Loucy (cell line): ENCODE data around the gene PIK3CB.

Experiments
- H2AFZ ChIP-seq: fragments of 200-600 bp; sonication (generic); 2 replicates; pipeline ENCODE4 v1.6.0; 2016; ENCODE audit warnings: antibody characterized with exemption, mild to moderate bottlenecking, low read length, moderate library complexity
- H3F3A ChIP-seq: fragments of 200-600 bp; 2 replicates; pipeline ENCODE4 v1.6.0; 2016; ENCODE audit warnings: antibody characterized with exemption, low read depth, mild to moderate bottlenecking
- H3K27me3 ChIP-seq: fragments of 200-600 bp; sonication (generic); 2 replicates; pipeline ENCODE4 v1.6.1; 2014; ENCODE audit warnings: low read length, mild to moderate bottlenecking; ENCODE audit not compliant: insufficient read depth, poor library complexity, severe bottlenecking
- H3K36me3 ChIP-seq: fragments of 200-600 bp; sonication (generic); 2 replicates; pipeline ENCODE4 v1.6.1; 2016; ENCODE audit warnings: low read length; ENCODE audit not compliant: insufficient read depth
- H3K4me1 ChIP-seq: fragments of 200-600 bp; sonication (generic); 2 replicates; pipeline ENCODE4 v1.5.1; 2014; ENCODE audit warnings: low read length, mild to moderate bottlenecking; ENCODE audit not compliant: insufficient read depth, poor library complexity, severe bottlenecking
- H3K4me2 ChIP-seq: fragments of 200-600 bp; sonication (generic); 2 replicates; pipeline ENCODE4 v1.6.0; 2014; ENCODE audit warnings: antibody characterized with exemption, low read length, low read depth, mild to moderate bottlenecking; ENCODE audit not compliant: poor library complexity, severe bottlenecking
- H3K4me3 ChIP-seq: fragments of 200-600 bp; sonication (generic); 2 replicates; pipeline ENCODE4 v1.5.1; 2014; ENCODE audit warnings: low read length, mild to moderate bottlenecking, mixed read lengths; ENCODE audit not compliant: poor library complexity, severe bottlenecking
- H3K79me2 ChIP-seq: fragments of 200-600 bp; sonication (generic); 2 replicates; pipeline ENCODE4 v1.6.1; 2014; ENCODE audit warnings: low read length; ENCODE audit not compliant: insufficient read depth
- H3K9ac ChIP-seq: fragments of 200-600 bp; sonication (generic); 2 replicates; pipeline ENCODE4 v1.6.0; 2014; ENCODE audit warnings: mild to moderate bottlenecking, low read depth, low read length, moderate library complexity; ENCODE audit not compliant: poor library complexity, severe bottlenecking
- H3K9me2 ChIP-seq: fragments of 200-600 bp; sonication (generic); replicated peaks from 2 replicates; pipeline ENCODE4 v1.6.1; 2016; ENCODE audit warnings: low read depth, low read length, mixed read lengths
- H3K9me3 ChIP-seq: fragments of 200-600 bp; sonication (generic); 2 replicates; pipeline ENCODE4 v1.6.1; 2014; ENCODE audit warnings: mild to moderate bottlenecking, antibody characterized with exemption, low read length, low read depth; ENCODE audit not compliant: insufficient read depth
- H4K20me1 ChIP-seq: fragments of 200-600 bp; sonication (generic); 2 replicates; pipeline ENCODE4 v1.6.0; 2014; ENCODE audit warnings: antibody characterized with exemption, low read length, mild to moderate bottlenecking; ENCODE audit not compliant: insufficient read depth, poor library complexity, severe bottlenecking
- EZH2phosphoT487 ChIP-seq: fragments of 200-600 bp; IDR thresholded peaks from 2 replicates; pipeline ENCODE4 v1.6.1; 2018; ENCODE audit warnings: antibody characterized with exemption, mild to moderate bottlenecking, moderate library complexity, borderline replicate concordance
- TF ChIP-seq, protein P1 (sequence below): fragments of 200-600 bp; sonication (generic); conservative IDR thresholded peaks from 2 replicates; pipeline ENCODE4 v1.5.1; 2014; ENCODE audit warnings: mild to moderate bottlenecking, antibody characterized with exemption, low read length

The PIK3CB gene

GRCh38 chr3:138712086-138712485 is 122.6 kb downstream of the PIK3CB start:
- H3K4me1 ChIP-seq = no peaks in the 10 kb centered on the region
- no peak overlapping the region for H3K9ac ChIP-seq
- peaks cover 17% of the 10 kb centered on the region; the same call in 1 of the 2 replicates for H3K36me3 ChIP-seq
- H3K27me3 ChIP-seq = no peaks in the 10 kb centered on the region
- H4K20me1 ChIP-seq = no peaks in the 10 kb centered on the region
- no peak overlapping the region for H3K4me3 ChIP-seq
- no peak for TF ChIP-seq EZH2phosphoT487
- TF ChIP-seq, protein P1, sequence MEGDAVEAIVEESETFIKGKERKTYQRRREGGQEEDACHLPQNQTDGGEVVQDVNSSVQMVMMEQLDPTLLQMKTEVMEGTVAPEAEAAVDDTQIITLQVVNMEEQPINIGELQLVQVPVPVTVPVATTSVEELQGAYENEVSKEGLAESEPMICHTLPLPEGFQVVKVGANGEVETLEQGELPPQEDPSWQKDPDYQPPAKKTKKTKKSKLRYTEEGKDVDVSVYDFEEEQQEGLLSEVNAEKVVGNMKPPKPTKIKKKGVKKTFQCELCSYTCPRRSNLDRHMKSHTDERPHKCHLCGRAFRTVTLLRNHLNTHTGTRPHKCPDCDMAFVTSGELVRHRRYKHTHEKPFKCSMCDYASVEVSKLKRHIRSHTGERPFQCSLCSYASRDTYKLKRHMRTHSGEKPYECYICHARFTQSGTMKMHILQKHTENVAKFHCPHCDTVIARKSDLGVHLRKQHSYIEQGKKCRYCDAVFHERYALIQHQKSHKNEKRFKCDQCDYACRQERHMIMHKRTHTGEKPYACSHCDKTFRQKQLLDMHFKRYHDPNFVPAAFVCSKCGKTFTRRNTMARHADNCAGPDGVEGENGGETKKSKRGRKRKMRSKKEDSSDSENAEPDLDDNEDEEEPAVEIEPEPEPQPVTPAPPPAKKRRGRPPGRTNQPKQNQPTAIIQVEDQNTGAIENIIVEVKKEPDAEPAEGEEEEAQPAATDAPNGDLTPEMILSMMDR = no peak
- no peak overlapping the region for H2AFZ ChIP-seq
- no peaks in the 10 kb centered on the region for H3K9me2 ChIP-seq
- no peaks in the 10 kb centered on the region for H3K79me2 ChIP-seq
- H3K4me2 ChIP-seq = no peak overlapping the region
- H3F3A ChIP-seq = no peaks in the 10 kb centered on the region
- H3K9me3 ChIP-seq = no peaks in the 10 kb centered on the region

DNA sequence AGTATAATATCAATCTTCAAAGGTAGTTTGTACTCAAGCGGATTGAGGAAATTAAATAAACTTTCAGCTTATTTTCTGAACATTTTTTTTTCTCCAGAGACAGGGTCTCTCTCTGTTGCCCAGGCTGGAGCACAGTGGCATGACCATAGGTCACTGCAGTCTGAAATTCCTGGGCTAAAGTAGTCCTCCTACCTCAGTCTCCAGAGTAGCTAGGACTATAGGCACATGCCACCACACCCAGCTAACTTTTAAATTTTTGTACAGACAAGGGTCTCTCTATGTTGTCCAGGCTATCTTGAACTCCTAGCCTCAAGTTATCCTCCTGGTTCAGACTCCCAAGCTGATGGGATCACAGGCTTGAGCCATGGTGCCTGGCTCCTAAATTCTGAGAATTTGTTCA is 129.1 kb downstream of the PIK3CB start:
- Histone ChIP-seq H3F3A (no peaks in the 10 kb centered on the region), H3K9ac (no peak overlapping the region), H2AFZ (no peak overlapping the region), H3K4me2 (no peak overlapping the region), H3K79me2 (no peaks in the 10 kb centered on the region), H3K9me2 (no peaks in the 10 kb centered on the region), H3K4me3 (no peak overlapping the region), H3K4me1 (no peaks in the 10 kb centered on the region), H3K36me3 (peaks cover 19% of the 10 kb centered on the region; the same call in 1 of the 2 replicates), H3K9me3 (no peaks in the 10 kb centered on the region), H3K27me3 (no peaks in the 10 kb centered on the region), H4K20me1 (no peaks in the 10 kb centered on the region)
- no peak for TF ChIP-seq EZH2phosphoT487
- TF ChIP-seq, protein P1 = no peak

DNA sequence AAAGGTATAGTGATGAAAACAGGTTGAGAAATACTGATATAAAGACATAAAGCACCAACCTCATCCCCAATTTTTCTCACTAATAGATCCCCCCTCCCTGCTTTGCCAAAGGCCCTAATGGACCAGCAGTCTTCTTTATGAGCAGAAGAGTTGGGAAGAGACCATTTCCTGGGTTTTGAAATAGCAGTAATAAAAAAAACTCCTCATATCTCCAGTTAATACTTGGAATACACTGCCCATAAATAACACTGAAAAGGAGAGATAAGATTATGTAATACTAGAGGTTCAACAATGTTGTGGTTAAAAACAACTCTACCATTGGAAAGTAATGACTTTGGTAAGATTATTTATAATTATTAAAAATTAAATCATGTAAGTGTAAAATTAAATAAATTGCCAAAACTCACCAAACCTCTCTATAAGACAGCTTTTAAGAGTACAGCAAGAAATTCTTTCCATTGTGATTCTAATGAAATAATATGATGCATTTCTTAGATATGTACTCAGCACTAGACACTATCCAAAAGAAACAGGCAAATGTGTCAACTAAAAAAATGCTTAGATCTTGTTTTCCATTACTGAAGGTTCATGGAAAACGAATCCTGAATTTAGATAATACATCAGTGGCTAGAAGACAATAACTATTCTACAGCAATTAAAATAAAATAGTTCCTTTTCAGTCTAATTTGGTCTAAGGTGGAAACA is 137.9 kb downstream of the PIK3CB start:
- Histone ChIP-seq H3K4me3 (no peak overlapping the region), H3K9me3 (no peaks in the 10 kb centered on the region), H3K27me3 (no peaks in the 10 kb centered on the region), H3K9me2 (no peaks in the 10 kb centered on the region), H3K36me3 (peaks cover 22% of the 10 kb centered on the region), H2AFZ (no peak overlapping the region), H3F3A (peaks cover 3% of the 10 kb centered on the region; the same call in 1 of the 2 replicates), H3K4me1 (peaks cover 13% of the 10 kb centered on the region), H3K79me2 (no peaks in the 10 kb centered on the region), H3K9ac (no peak overlapping the region), H4K20me1 (no peaks in the 10 kb centered on the region), H3K4me2 (no peak overlapping the region)
- no peak for TF ChIP-seq EZH2phosphoT487
- TF ChIP-seq, protein P1 = no peak
